ENCODE results near the gene TMEM52. TPM values are rescaled to one million over a fixed set of nuclear protein-coding genes. Genes with fewer than 3 reads are reported as not detected.
A peak's percentile ranks its signal among the peaks of the same experiment; 100 is the strongest.

The TMEM52 gene
- polyA plus RNA-seq, 3 donors: 2.3 TPM; not detected in 2

DNA sequence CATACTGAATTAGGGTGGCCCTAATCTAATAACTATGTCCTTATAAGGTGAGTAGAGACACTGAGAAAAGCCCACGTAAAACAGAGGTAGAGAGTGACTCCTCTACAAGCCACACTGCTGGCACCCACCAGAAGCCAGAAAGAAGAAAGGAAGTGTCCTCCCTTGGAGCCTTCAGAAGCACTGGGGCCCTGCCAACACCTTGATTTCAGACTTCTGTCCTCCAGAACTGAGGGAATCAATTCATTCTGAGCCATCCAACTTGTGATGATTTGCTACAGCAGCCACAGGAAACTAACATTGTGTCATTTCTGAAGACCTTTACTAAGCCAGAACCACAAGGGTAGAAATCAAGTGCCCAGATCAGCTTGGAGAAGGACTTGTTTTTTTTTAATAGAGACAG is 43.1 kb downstream of the TMEM52 start:
- Mint-ChIP-seq H3K4me1 (peaks cover 52% of the 10 kb centered on the region), H3K27ac (peak overlapping the region in 2 of 7 donors; percentile 1 to 16), H3K9me3 (no peaks in the 10 kb centered on the region), H3K4me3 (no peak overlapping the region), H3K36me3 (peaks cover 30 to 56% of the 10 kb centered on the region in 2 donors), H3K27me3 (ENCODE audit: low read depth in 3 of 3) (peaks cover 0 to 2% (median 0%) of the 10 kb centered on the region in 3 donors)
- Histone ChIP-seq H3K4me3 (replicated peaks in 1 of 3; ENCODE audit: low read depth in 2 of 3, low read length in 3 of 3) (no peak overlapping the region), H3K36me3 (replicated peaks in 1 of 2; ENCODE audit: control insufficient read depth in 1 of 2, insufficient read depth in 2 of 2, low read length in 2 of 2) (peaks cover 16 to 60% of the 10 kb centered on the region in 2 donors), H3K4me2 (replicated peaks; ENCODE audit: extremely low read depth, low read length, poor library complexity, severe bottlenecking) (no peak overlapping the region), H3K9ac (ENCODE audit: insufficient read depth, low read length, poor library complexity, severe bottlenecking) (no peak overlapping the region), H3K79me2 (ENCODE audit: insufficient read depth, low read length) (peaks cover 100% of the 10 kb centered on the region), H3K4me1 (ENCODE audit: control insufficient read depth in 1 of 2, insufficient read depth in 2 of 2, low read length in 2 of 2) (peaks cover 3 to 15% of the 10 kb centered on the region in 2 donors), H2AFZ (ENCODE audit: insufficient read depth, low read depth, low read length, poor library complexity, severe bottlenecking) (no peak overlapping the region), H3K27ac (ENCODE audit: low read depth in 1 of 2, low read length in 2 of 2) (no peak overlapping the region), H3K9me3 (replicated peaks in 1 of 2; ENCODE audit: control insufficient read depth in 1 of 2, insufficient read depth in 1 of 2, low read length in 2 of 2) (no peaks in the 10 kb centered on the region), H3K27me3 (ENCODE audit: control insufficient read depth in 2 of 2, insufficient read depth in 2 of 2, low read length in 2 of 2) (no peaks in the 10 kb centered on the region), H4K20me1 (ENCODE audit: insufficient read depth, low read length) (peaks cover 100% of the 10 kb centered on the region)
- TF ChIP-seq, protein P1, sequence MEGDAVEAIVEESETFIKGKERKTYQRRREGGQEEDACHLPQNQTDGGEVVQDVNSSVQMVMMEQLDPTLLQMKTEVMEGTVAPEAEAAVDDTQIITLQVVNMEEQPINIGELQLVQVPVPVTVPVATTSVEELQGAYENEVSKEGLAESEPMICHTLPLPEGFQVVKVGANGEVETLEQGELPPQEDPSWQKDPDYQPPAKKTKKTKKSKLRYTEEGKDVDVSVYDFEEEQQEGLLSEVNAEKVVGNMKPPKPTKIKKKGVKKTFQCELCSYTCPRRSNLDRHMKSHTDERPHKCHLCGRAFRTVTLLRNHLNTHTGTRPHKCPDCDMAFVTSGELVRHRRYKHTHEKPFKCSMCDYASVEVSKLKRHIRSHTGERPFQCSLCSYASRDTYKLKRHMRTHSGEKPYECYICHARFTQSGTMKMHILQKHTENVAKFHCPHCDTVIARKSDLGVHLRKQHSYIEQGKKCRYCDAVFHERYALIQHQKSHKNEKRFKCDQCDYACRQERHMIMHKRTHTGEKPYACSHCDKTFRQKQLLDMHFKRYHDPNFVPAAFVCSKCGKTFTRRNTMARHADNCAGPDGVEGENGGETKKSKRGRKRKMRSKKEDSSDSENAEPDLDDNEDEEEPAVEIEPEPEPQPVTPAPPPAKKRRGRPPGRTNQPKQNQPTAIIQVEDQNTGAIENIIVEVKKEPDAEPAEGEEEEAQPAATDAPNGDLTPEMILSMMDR (IDR thresholded peaks at IDR 0.05): no peak
- no CpG with 5 or more reads among the region's 1 CpG for WGBS (ENCODE audit: insufficient coverage)
- intact Hi-C loops (cut with micrococcal nuclease): no loop called here
- DNase-seq: no peak

DNA sequence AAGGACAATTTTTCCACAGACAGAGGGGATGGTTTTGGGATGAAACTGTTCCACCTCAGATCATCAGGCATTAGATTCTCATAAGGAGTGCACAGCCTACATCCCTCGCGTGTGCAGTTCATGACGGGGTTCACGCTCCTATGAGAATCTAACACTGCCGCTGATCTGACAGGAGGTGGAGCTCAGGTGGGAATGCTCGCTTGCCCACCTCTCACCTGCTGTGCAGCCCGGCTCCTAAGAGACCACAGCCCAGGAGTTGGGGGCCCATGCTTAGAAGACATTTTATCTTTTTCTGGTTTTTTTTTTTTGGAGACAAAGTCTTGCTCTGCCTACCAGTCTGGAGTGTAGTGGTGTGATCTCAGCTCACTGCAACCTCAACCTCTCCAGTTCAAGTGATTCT is 44.2 kb downstream of the TMEM52 start:
- intact Hi-C loops (cut with micrococcal nuclease): no loop called here

More for the DNA sequence above, 44.2 kb downstream of the TMEM52 start:
- Mint-ChIP-seq H3K4me1 (peaks cover 56% of the 10 kb centered on the region), H3K27ac (peak overlapping the region in 3 of 7 donors; percentile 18 to 79 (median 64)), H3K27me3 (ENCODE audit: low read depth in 3 of 3) (peaks cover 0 to 2% (median 0%) of the 10 kb centered on the region in 3 donors), H3K4me3 (no peak overlapping the region), H3K9me3 (no peaks in the 10 kb centered on the region), H3K36me3 (peaks cover 31 to 56% of the 10 kb centered on the region in 2 donors)
- H3K9me3 ChIP-seq (replicated peaks in 1 of 2; ENCODE audit: control insufficient read depth in 1 of 2, insufficient read depth in 1 of 2, low read length in 2 of 2): no peaks in the 10 kb centered on the region
- peaks cover 100% of the 10 kb centered on the region for H3K79me2 ChIP-seq (ENCODE audit: insufficient read depth, low read length)
- TF ChIP-seq, protein P1 (IDR thresholded peaks at IDR 0.05): no peak
- no peak for DNase-seq
- no peak overlapping the region for H3K27ac ChIP-seq (ENCODE audit: low read depth in 1 of 2, low read length in 2 of 2)
- no peak overlapping the region for H3K4me2 ChIP-seq (replicated peaks; ENCODE audit: extremely low read depth, low read length, poor library complexity, severe bottlenecking)
- no peak overlapping the region for H3K4me3 ChIP-seq (replicated peaks in 1 of 3; ENCODE audit: low read depth in 2 of 3, low read length in 3 of 3)
- H4K20me1 ChIP-seq (ENCODE audit: insufficient read depth, low read length): peaks cover 100% of the 10 kb centered on the region
- H2AFZ ChIP-seq (ENCODE audit: insufficient read depth, low read depth, low read length, poor library complexity, severe bottlenecking): no peak overlapping the region
- H3K27me3 ChIP-seq (ENCODE audit: control insufficient read depth in 2 of 2, insufficient read depth in 2 of 2, low read length in 2 of 2): no peaks in the 10 kb centered on the region
- WGBS (ENCODE audit: insufficient coverage): 97% methylated on average over 6 of the region's 7 CpGs
- H3K4me1 ChIP-seq (ENCODE audit: control insufficient read depth in 1 of 2, insufficient read depth in 2 of 2, low read length in 2 of 2): peaks cover 10 to 25% of the 10 kb centered on the region in 2 donors
- peaks cover 16 to 56% of the 10 kb centered on the region in 2 donors for H3K36me3 ChIP-seq (replicated peaks in 1 of 2; ENCODE audit: control insufficient read depth in 1 of 2, insufficient read depth in 2 of 2, low read length in 2 of 2)
- no peak overlapping the region for H3K9ac ChIP-seq (ENCODE audit: insufficient read depth, low read length, poor library complexity, severe bottlenecking)
